GM12878 (cell line): ENCODE data around the gene EIF1.

ENCODE experiments used
- ATF3 ChIP-seq: IDR thresholded peaks from 2 replicates; pipeline ENCODE4 v1.6.1; 2011; ENCODE audit warnings: low read depth, mild to moderate bottlenecking, low read length, moderate library complexity, borderline replicate concordance; ENCODE audit errors: extremely low read depth
- CHD2 ChIP-seq: IDR thresholded peaks from 2 replicates; pipeline ENCODE4 v1.6.1; 2011; ENCODE audit warnings: low read depth, low read length, improper control_type of control experiment, borderline replicate concordance
- CTCF ChIP-seq, 3 experiments: IDR thresholded peaks in 2 of 3; conservative IDR thresholded peaks in 1 of 3; 2 replicates each; pipeline ENCODE4 v1.5.1; 2011; ENCODE audit warnings: low read depth in 3 of 3, low read length in 3 of 3, mild to moderate bottlenecking in 3 of 3, control low read depth in 2 of 3, moderate library complexity in 2 of 3, inconsistent platforms in 1 of 3, mixed read lengths in 1 of 3; ENCODE audit not compliant: control insufficient read depth in 2 of 3, insufficient read depth in 1 of 3; ENCODE audit errors: extremely low read depth in 1 of 3
- NFIC ChIP-seq: IDR thresholded peaks from 2 replicates; pipeline ENCODE4 v1.6.1; 2012; ENCODE audit warnings: low read depth, mild to moderate bottlenecking, inconsistent platforms, low read length, moderate library complexity
- USF2 ChIP-seq: IDR thresholded peaks from 2 replicates; pipeline ENCODE4 v1.6.1; 2011; ENCODE audit warnings: low read depth, low read length, improper control_type of control experiment, borderline replicate concordance
- ZNF687 ChIP-seq: fragments of 450-650 bp; IDR thresholded peaks from 2 replicates; pipeline ENCODE4 v1.6.1; 2017; ENCODE audit warnings: mild to moderate bottlenecking, moderate library complexity

- TF ChIP-seq NFIC = no peak
- no peak for TF ChIP-seq ATF3
- TF ChIP-seq ZNF687 = no peak
- TF ChIP-seq CHD2 = no peak
- TF ChIP-seq USF2 = no peak
- no peak for TF ChIP-seq CTCF (IDR thresholded peaks at IDR 0.05 in 2 of 3, conservative IDR thresholded peaks at IDR 0.05 in 1 of 3; ENCODE audit: control insufficient read depth in 2 of 3, extremely low read depth in 1 of 3, insufficient read depth in 1 of 3, low read depth in 3 of 3, low read length in 3 of 3)
Measured at GRCh38 chr17:41664172-41664457, 24.6 kb upstream of the EIF1 start.
